HepG2 (cell line): ENCODE results near the gene NAALADL1. TPM values are rescaled to one million over a fixed set of nuclear protein-coding genes. Genes with fewer than 3 reads are reported as not detected.

Experiments
- AGO2 ChIP-seq: fragments of 200-400 bp; formaldehyde crosslinking; optimal IDR thresholded peaks from 2 replicates; pipeline ENCODE3; 2017; ENCODE audit warnings: mild to moderate bottlenecking, low read depth, low read length, moderate library complexity
- CTCF ChIP-seq: sonication (generic); formaldehyde crosslinking; IDR thresholded peaks from 2 replicates; pipeline ENCODE4 v1.5.0; 2020; ENCODE audit warnings: mild to moderate bottlenecking, missing genetic modification reagents, moderate library complexity
- ETV6 ChIP-seq: sonication (generic); formaldehyde crosslinking; conservative IDR thresholded peaks from 2 replicates; pipeline ENCODE4 v1.4.0; 2020; ENCODE audit warnings: missing genetic modification reagents
- FOXA1 ChIP-seq, 2 experiments: fragments of 450-650 bp in 1 of 2; sonication (generic) in 1 of 2; formaldehyde crosslinking in 1 of 2; IDR thresholded peaks; 2 replicates each; pipeline versions ENCODE4 v1.4.0 to v1.6.1; 2016 to 2020; ENCODE audit warnings: missing genetic modification reagents in 1 of 2
- HOXA3 ChIP-seq: sonication (generic); formaldehyde crosslinking; IDR thresholded peaks from 2 replicates; pipeline ENCODE4 v1.5.0; 2020; ENCODE audit warnings: missing genetic modification reagents
- JUNB ChIP-seq: sonication (generic); formaldehyde crosslinking; IDR thresholded peaks from 2 replicates; pipeline ENCODE4 v1.8.0; 2022; ENCODE audit warnings: missing genetic modification reagents, mild to moderate bottlenecking, borderline replicate concordance
- MTA1 ChIP-seq: sonication (generic); formaldehyde crosslinking; IDR thresholded peaks from 2 replicates; pipeline ENCODE4 v1.4.0; 2020; ENCODE audit warnings: missing genetic modification reagents, mild to moderate bottlenecking, borderline replicate concordance
- NFATC3 ChIP-seq: sonication (generic); formaldehyde crosslinking; IDR thresholded peaks from 2 replicates; pipeline ENCODE4 v1.5.1; 2020; ENCODE audit warnings: mild to moderate bottlenecking, missing genetic modification reagents
- NFKBIZ ChIP-seq: IDR thresholded peaks from 2 replicates; pipeline ENCODE4 v1.6.1; 2018; ENCODE audit warnings: missing genetic modification reagents, missing compliant biosample characterization
- NR2F1 ChIP-seq, 2 experiments: fragments of 450-650 bp in 1 of 2; formaldehyde crosslinking in 1 of 2; IDR thresholded peaks; 2 replicates each; pipeline versions ENCODE4 v1.5.0 to v1.6.1; 2016 to 2020; ENCODE audit warnings: mild to moderate bottlenecking in 1 of 2, missing compliant biosample characterization in 1 of 2, missing genetic modification reagents in 1 of 2, moderate library complexity in 1 of 2
- POLR2G ChIP-seq: fragments of 200-400 bp; formaldehyde crosslinking; IDR thresholded peaks from 2 replicates; pipeline ENCODE4 v1.6.1; 2018; ENCODE audit warnings: mild to moderate bottlenecking, low read depth, low read length, moderate library complexity
- SRSF4 ChIP-seq: fragments of 200-400 bp; formaldehyde crosslinking; IDR thresholded peaks from one replicate; pipeline ENCODE4 v1.6.1; 2018; ENCODE audit warnings: mild to moderate bottlenecking, low read depth, low read length, moderate library complexity; ENCODE audit not compliant: poor library complexity, severe bottlenecking
- STAG1 ChIP-seq: sonication (generic); formaldehyde crosslinking; IDR thresholded peaks from 2 replicates; pipeline ENCODE4 v1.4.0; 2020; ENCODE audit warnings: missing genetic modification reagents
- TBP ChIP-seq: sonication (generic); formaldehyde crosslinking; IDR thresholded peaks from 2 replicates; pipeline ENCODE4 v1.5.0; 2020; ENCODE audit warnings: missing genetic modification reagents
- ZNF280B ChIP-seq: sonication (generic); formaldehyde crosslinking; IDR thresholded peaks from 2 replicates; pipeline ENCODE4 v1.5.0; 2020; ENCODE audit warnings: missing genetic modification reagents, mild to moderate bottlenecking, borderline replicate concordance
- ZNF446 ChIP-seq: sonication (generic); formaldehyde crosslinking; IDR thresholded peaks from 2 replicates; pipeline ENCODE4 v1.5.0; 2020; ENCODE audit warnings: mild to moderate bottlenecking, missing genetic modification reagents
- ZNF550 ChIP-seq: sonication (generic); formaldehyde crosslinking; IDR thresholded peaks from 2 replicates; pipeline ENCODE4 v1.4.0; 2020; ENCODE audit warnings: mild to moderate bottlenecking, missing genetic modification reagents, borderline replicate concordance
- polyA plus RNA-seq, 8 experiments: library from polyadenylated mRNA; depleted of rRNA in 3 of 8; stranded (reverse) in 7 of 8; unstranded in 1 of 8; fragments of >200 nt; fragmentation: Illumina TruSeq in 4 of 8; extraction: Trizol in 4 of 8; gene quantifications; 2 replicates each; pipeline versions ENCODE4 v1.2.1 to v1.2.3, GENCODE V29; 2011 to 2016; ENCODE audit warnings: low read depth in 4 of 8, missing spikeins in 1 of 8, mixed read lengths in 1 of 8; ENCODE audit not compliant: insufficient read depth in 1 of 8
- total RNA-seq, 5 experiments: library from RNA; depleted of rRNA; stranded (reverse); fragments of >200 nt; fragmentation: Illumina TruSeq; extraction: Trizol; gene quantifications; 2 replicates each; pipeline ENCODE4 v1.2.3, GENCODE V29; 2016; ENCODE audit warnings: low read depth in 1 of 5
- TF ChIP-seq, protein P1 (sequence below): IDR thresholded peaks from 2 replicates; pipeline ENCODE4 v1.6.1; 2016; ENCODE audit warnings: low read depth
- TF ChIP-seq, protein P2 (sequence below): sonication (generic); formaldehyde crosslinking; IDR thresholded peaks from 2 replicates; pipeline ENCODE4 v1.4.0; 2020; ENCODE audit warnings: missing genetic modification reagents, borderline replicate concordance

NAALADL1 gene
- total and polyA plus RNA-seq, 2 of the 13 experiments (the other 11 are each of a cell fraction or from before 2014, with no cell fraction given) = 9.3 to 33.9 TPM

DNA sequence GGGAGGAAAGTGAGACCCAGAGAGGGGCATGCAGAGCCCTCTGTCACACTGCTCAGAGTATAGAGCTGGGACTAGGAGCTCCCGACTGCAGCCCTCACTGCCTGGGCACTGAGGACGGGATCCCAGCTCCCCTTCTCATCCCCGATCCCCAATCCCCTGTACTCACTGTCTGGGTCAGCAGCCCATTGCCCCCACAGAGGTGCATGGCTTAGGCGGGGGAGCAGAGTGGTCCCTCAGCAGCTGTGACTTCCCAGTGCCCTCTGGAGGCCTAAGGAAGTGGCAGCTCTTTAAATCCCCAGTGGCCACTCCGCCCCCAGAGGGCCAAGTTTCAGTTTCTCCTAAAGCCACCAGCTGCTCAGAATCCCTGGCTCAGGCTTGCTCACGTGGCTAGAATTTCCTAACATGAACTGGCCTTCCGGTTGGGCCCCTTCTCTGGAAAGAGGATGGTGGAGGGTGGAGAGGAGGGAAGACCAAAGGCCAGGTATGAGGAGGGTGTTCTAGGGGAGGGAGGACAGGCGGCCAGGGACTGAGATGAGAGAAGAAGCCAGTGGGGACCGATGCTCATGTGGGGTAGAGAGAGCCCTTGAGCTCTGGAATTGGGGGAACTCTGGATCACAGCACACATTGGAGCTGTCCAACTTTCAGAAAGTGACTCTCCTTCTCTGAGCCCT, 61.5 kb downstream of the NAALADL1 start, which contains the start of gene BATF2 (continued):
- TF ChIP-seq AGO2 (no peak), ZNF280B (CRISPR knock-in tag) (peak; percentile 65; the same call in 1 of the 2 replicates), ZNF446 (CRISPR knock-in tag) (no peak), JUNB (CRISPR knock-in tag) (no peak), HOXA3 (CRISPR knock-in tag) (peak; percentile 25; the same call in 1 of the 2 replicates), POLR2G (peak; percentile 63), CTCF (peak; percentile 95), ETV6 (CRISPR knock-in tag) (no peak), STAG1 (CRISPR knock-in tag) (peak; percentile 70), NFATC3 (no peak), NR2F1 (CRISPR knock-in tag; IDR thresholded peaks at IDR 0.05) (no peak), FOXA1 (IDR thresholded peaks at IDR 0.05) (no peak), FOXA1 (CRISPR knock-in tag; IDR thresholded peaks at IDR 0.05) (no peak), SRSF4 (no peak), TBP (CRISPR knock-in tag) (no peak), NFKBIZ (no peak), MTA1 (CRISPR knock-in tag) (peak; percentile 83; the same call in 1 of the 2 replicates), ZNF550 (CRISPR knock-in tag) (no peak)
- TF ChIP-seq, protein P1, sequence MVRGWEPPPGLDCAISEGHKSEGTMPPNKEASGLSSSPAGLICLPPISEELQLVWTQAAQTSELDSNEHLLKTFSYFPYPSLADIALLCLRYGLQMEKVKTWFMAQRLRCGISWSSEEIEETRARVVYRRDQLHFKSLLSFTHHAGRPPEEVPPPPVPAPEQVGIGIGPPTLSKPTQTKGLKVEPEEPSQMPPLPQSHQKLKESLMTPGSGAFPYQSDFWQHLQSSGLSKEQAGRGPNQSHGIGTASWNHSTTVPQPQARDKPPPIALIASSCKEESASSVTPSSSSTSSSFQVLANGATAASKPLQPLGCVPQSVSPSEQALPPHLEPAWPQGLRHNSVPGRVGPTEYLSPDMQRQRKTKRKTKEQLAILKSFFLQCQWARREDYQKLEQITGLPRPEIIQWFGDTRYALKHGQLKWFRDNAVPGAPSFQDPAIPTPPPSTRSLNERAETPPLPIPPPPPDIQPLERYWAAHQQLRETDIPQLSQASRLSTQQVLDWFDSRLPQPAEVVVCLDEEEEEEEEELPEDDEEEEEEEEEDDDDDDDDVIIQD (CRISPR knock-in tag) = no peak
- TF ChIP-seq, protein P2, sequence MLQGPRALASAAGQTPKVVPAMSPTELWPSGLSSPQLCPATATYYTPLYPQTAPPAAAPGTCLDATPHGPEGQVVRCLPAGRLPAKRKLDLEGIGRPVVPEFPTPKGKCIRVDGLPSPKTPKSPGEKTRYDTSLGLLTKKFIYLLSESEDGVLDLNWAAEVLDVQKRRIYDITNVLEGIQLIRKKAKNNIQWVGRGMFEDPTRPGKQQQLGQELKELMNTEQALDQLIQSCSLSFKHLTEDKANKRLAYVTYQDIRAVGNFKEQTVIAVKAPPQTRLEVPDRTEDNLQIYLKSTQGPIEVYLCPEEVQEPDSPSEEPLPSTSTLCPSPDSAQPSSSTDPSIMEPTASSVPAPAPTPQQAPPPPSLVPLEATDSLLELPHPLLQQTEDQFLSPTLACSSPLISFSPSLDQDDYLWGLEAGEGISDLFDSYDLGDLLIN (CRISPR knock-in tag) = no peak
